Rectal smooth muscle tissue (tissue), 1 donor: ENCODE measurements around the gene RTCA.
"Not testable (repeated sequence)": the region's sequence is repeated elsewhere in the genome, so short reads cannot be mapped to it uniquely, and the experiment has no call there.

ENCODE experiments used
- H3K27ac ChIP-seq: one replicate; pipeline ENCODE4 v1.7.0; 2013; ENCODE audit warnings: low read depth, low read length, inconsistent platforms
- H3K27me3 ChIP-seq: one replicate; pipeline ENCODE4 v1.7.0; 2013; ENCODE audit warnings: low read length; ENCODE audit not compliant: control insufficient read depth, insufficient read depth
- H3K36me3 ChIP-seq: one replicate; pipeline ENCODE4 v1.7.0; 2013; ENCODE audit warnings: low read length; ENCODE audit not compliant: control insufficient read depth, insufficient read depth
- H3K4me1 ChIP-seq: one replicate; pipeline ENCODE4 v1.7.0; 2013; ENCODE audit warnings: low read length; ENCODE audit not compliant: control insufficient read depth, insufficient read depth
- H3K4me3 ChIP-seq: one replicate; pipeline ENCODE4 v1.7.0; 2013; ENCODE audit warnings: low read length
- H3K9ac ChIP-seq: one replicate; pipeline ENCODE4 v1.7.0; 2013; ENCODE audit warnings: low read length

RTCA gene

DNA sequence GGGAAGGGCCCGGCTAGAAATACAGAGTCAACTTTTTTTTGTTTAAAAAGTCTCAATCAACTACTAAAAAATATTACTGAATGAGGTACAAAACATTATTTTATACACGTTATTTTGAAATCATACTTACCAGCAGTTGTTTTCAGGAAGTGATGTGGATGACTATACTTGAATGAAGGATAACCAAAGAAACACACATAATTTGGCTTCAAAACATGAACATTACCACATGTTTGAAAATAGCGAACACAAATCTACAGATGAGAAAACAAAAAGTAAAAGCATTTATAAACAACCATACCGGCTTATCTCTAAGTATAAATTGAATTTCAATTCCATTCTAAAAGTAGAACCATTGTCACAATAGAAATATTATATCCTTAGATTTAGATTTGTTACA is 25.4 kb upstream of the RTCA start:
- Histone ChIP-seq H3K9ac (no peak overlapping the region), H3K27me3 (no peaks in the 10 kb centered on the region), H3K36me3 (peaks cover 3% of the 10 kb centered on the region), H3K4me3 (no peak overlapping the region), H3K4me1 (no peaks in the 10 kb centered on the region), H3K27ac (no peak overlapping the region)

DNA sequence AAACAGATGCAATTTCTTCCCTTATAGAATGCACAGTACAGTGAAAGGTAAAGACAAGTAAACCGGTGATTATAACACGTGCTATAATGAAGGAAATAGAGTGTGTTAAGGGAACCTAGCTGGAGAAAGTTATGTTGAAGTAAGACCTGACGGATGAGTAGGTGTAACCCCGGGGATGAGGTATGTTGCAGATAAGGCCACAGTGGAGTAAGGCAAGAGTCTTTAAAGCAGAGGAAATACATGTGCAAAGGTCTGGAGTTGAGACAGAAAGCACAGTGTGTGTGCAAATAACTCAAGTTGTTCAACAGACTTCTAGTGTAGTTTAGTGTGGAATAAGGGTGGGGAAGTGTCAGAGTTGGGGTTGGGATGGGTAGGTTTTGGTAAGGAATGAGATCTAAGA is 19.3 kb upstream of the RTCA start:
- no peak overlapping the region for H3K27ac ChIP-seq
- H3K9ac ChIP-seq, result no peak overlapping the region
- no peak overlapping the region for H3K4me3 ChIP-seq
- no peaks in the 10 kb centered on the region for H3K36me3 ChIP-seq
- no peaks in the 10 kb centered on the region for H3K27me3 ChIP-seq
- peaks cover 2% of the 10 kb centered on the region for H3K4me1 ChIP-seq

DNA sequence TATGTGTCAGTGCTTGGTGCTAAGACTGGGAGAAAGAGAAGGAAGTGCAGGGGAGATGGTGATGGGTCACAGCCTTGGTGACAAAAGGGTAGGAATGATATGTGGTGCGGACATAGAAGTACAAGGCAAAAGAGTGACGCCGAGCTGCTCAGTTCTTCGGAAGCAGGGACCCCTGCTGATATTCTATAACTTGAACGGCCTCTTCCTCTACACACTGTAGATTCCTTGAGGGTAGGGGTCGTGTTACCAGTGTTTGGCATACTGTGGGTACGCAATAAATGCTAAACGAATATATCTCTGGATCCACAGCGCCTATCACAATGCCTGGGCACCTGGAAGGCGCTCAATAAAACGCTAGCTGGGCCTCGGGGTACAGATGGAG is 16.9 kb upstream of the RTCA start:
- Histone ChIP-seq H3K4me1 (peaks cover 2% of the 10 kb centered on the region), H3K27ac (peak overlapping the region; percentile 80), H3K9ac (peak overlapping the region; percentile 77), H3K4me3 (peak overlapping the region; percentile 96), H3K36me3 (no peaks in the 10 kb centered on the region), H3K27me3 (no peaks in the 10 kb centered on the region)

DNA sequence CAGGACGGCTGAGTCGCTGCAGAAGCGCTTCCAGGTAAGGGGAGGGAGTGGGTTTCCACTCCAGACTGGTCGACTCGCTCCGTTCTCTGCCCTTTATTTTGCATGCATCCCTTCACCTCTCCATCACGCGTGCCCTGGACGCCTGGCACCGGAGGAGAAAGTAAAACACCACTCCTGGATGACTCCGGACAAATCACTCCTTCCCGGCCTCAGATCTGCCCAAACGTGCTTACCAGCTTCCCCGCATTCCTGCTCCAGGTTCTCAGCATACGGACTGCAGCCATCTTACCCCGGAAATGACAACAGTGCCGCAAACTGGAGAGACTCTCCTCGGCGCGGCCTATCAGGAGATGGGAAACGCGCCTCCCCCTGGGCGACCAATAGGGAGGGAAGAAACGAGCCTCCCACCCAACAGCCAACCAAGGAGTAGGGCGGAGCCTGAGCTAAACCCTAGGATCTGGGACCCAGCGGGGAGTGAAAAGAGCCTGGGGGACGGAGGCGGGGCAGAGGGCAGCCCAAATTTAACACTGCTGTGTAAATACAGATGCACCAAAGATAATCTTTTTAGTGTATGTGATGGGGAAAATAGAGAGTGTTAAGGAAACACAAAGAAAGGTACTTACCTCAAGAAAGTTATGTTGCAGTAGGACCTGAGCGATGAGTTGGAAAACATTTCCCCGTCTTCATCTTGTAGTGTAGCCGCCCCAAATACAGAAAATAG is 16.3 kb upstream of the RTCA start, which contains the start of gene DBT:
Gene DBT, minus strand, starts transcription at position 298 of the 721 bp plus-strand sequence. Its CDS starts 14 bp downstream, at position 284.
- Histone ChIP-seq H3K27me3 (no peaks in the 10 kb centered on the region), H3K4me3 (peak within 1 kb of the TSS; percentile 96), H3K36me3 (no peaks in the 10 kb centered on the region), H3K27ac (peak within 1 kb of the TSS; percentile 80), H3K9ac (peak within 1 kb of the TSS; percentile 77), H3K4me1 (peaks cover 2% of the 10 kb centered on the region)

DNA sequence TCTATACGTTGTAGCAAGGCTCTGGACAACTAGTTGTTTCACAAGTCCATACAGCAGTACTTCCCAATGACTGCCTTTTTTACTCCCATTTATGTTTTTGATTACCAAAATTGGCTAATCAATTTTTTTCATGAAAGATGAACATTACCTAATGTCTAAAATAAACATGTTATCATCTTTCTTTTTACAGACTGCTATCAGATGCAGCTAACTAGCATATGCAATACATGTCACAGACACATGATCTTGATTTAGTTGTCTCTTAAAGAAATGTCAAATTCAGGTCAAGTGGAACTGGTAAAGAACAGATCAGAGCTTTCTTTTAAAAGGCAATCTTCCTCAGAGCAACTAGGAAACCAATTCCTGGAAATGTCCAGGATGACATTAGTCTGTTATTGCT is 15.8 kb upstream of the RTCA start:
- Histone ChIP-seq H3K9ac (no peak overlapping the region), H3K4me1 (peaks cover 2% of the 10 kb centered on the region), H3K36me3 (no peaks in the 10 kb centered on the region), H3K27ac (peak overlapping the region; percentile 80), H3K27me3 (no peaks in the 10 kb centered on the region), H3K4me3 (peak overlapping the region; percentile 96)

DNA sequence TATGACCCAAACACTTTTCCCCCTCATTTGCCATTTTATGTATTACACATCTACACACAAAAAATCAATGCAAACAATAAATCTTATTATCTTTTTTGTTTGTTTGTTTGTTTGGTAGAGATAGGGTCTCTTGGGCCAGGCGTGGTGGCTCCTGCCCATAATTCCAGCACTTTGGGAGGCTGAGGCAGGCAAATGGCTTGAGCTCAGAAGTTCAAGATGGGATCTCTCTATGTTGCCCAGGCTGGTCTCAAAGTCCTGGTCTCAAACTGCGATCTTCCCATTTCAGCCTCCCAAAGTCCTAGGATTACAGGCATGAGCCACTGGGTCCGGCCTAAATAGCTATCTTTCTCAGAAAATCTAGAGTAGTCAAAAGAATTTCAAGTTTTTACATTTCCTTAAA is 15.2 kb upstream of the RTCA start:
- H3K36me3 ChIP-seq, result no peaks in the 10 kb centered on the region
- peaks cover 2% of the 10 kb centered on the region for H3K4me1 ChIP-seq
- no peaks in the 10 kb centered on the region for H3K27me3 ChIP-seq
- no peak overlapping the region for H3K4me3 ChIP-seq
- H3K9ac ChIP-seq, result no peak overlapping the region
- H3K27ac ChIP-seq, result no peak overlapping the region

DNA sequence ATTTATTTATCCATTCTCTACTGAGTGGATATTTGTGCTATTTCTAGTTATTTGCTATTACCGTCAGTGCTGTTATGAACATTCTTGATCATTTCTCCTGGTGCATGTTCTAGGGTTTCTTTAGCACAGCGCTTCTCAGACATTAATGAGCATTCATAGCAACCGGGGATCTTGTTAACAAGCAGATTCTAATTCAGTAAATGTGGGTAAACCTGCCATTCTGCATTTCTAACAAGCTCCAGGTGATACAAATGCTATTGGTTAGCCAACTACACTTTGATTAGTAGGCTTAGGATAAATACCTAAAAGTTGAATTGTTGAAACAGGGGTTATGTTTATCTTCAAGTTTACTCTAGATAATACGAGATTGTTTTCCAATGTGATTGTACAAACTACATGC is 13.1 kb upstream of the RTCA start:
- Histone ChIP-seq H3K27me3 (no peaks in the 10 kb centered on the region), H3K9ac (no peak overlapping the region), H3K4me1 (peaks cover 2% of the 10 kb centered on the region), H3K27ac (no peak overlapping the region), H3K36me3 (no peaks in the 10 kb centered on the region), H3K4me3 (no peak overlapping the region)

DNA sequence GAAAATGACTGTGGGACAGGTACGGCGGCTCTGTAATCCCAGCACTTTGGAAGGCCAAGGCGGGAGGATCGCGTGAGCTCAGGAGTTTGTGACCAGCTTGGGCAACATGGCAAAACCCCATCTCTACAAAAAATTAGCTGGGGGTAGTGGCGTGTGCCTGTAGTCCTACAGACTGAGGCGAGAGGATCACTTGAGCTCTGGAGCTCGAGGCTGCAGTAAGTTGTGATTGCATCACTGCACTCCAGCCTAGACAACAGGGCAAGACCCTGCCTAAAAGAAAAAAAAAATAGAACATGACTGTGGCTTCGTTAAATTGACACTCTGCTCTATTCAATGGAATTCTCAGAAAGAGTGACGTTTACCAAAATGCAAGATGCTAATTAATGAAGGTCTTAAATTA is 12.5 kb upstream of the RTCA start:
- no peak overlapping the region for H3K9ac ChIP-seq
- H3K27me3 ChIP-seq, result no peaks in the 10 kb centered on the region
- H3K36me3 ChIP-seq, result no peaks in the 10 kb centered on the region
- H3K4me1 ChIP-seq, result peaks cover 2% of the 10 kb centered on the region
- H3K27ac ChIP-seq, result no peak overlapping the region
- no peak overlapping the region for H3K4me3 ChIP-seq

DNA sequence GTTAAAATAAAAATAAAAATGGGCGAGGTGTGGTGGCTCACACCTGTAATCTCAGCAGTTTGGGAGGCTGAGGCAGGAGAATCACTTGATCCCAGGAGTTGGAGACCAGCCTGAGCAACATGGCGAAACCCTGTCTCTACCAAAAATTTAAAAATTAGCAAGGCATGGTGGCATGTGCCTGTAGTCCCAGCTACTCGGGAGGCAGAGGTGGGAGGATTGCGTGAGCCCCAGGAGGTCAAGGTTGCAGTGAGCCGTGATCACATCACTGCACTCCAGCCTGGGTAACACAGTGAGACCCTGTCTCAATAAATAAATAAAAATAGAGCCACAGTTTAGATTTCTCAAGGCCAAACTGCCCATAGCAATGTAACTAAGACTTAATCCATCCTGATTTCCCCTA is 9.7 kb upstream of the RTCA start:
- H3K4me1 ChIP-seq, H3K27me3 ChIP-seq, H3K4me3 ChIP-seq, H3K9ac ChIP-seq, H3K27ac ChIP-seq, H3K36me3 ChIP-seq: not testable (repeated sequence)

DNA sequence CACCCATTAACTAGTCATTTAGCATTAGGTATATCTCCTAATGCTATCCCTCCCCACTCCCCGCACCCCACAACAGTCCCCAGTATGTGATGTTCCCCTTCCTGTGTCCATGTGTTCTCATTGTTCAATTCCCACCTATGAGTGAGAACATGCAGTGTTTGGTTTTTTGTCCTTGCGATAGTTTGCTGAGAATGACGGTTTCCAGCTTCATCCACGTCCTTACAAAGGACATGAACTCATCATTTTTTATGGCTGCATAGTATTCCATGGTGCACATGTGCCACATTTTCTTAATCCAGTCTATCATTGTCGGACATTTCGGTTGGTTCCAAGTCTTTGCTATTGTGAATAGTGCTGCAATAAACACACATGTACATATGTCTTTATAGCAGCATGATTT is 7.6 kb upstream of the RTCA start:
- not testable (repeated sequence) for H3K9ac ChIP-seq, H3K4me1 ChIP-seq, H3K27me3 ChIP-seq, H3K36me3 ChIP-seq, H3K4me3 ChIP-seq, H3K27ac ChIP-seq

DNA sequence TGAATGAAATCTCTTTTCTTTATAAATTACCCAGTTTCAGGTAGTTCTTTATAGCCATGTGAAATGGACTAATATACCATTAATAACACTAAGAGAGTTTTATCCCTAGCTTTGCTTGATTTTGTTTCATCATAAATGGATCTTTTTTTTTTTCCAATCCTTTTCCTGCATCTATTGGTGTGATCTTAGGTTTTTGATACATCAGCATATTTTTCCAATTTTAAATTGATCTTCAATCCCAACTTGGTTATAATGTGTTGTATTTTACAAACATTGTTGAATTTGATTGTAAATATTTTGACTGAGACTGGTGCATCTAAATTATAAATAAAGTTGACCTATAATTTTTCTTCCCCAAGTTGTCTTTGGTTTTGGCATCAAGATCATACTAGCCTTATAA is 4.3 kb upstream of the RTCA start:
- Histone ChIP-seq H3K4me3 (no peak overlapping the region), H3K9ac (no peak overlapping the region), H3K4me1 (peaks cover under 1% of the 10 kb centered on the region), H3K27ac (no peak overlapping the region), H3K27me3 (no peaks in the 10 kb centered on the region), H3K36me3 (no peaks in the 10 kb centered on the region)

DNA sequence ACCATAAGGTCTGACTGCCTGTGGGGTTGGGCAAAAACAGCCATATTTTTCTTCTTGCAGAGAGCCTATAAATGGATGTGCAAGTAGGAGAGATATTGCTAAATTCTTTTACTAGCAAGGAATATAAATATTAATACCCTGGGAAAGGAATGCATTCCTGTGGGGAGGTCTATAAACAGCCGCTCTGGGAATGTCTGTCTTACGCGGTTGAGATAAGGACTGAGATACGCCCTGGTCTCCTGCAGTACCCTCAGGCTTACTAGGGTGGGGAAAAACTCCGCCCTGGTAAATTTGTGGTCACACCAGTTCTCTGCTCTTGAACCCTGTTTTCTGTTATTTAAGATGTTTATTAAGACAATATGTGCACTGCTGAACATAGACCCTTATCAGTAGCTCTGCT is 1.9 kb upstream of the RTCA start:
- not testable (repeated sequence) for H3K27me3 ChIP-seq, H3K4me3 ChIP-seq, H3K27ac ChIP-seq, H3K9ac ChIP-seq, H3K36me3 ChIP-seq
- H3K4me1 ChIP-seq, result peaks cover 11% of the 10 kb centered on the region

DNA sequence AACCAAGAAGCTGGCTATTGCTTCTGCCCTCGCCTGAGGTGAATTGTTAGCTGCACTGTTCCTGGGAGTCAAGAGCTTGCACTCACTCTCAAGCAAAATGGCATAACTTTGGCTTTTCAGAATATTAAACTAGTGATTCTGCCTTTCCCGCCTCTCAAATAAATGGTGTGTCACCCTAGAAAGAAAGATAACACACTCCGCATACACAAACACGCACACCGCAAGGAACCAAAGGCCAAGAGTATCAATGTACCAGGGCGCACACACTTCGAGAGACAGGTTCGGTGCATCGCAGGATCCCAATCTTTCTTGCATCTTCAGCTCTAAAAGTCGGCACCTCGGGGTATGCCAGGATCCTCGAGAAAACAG is 470 bp upstream of the RTCA start:
- Histone ChIP-seq H3K4me1 (peaks cover 11% of the 10 kb centered on the region), H3K9ac (peak overlapping the region; percentile 2), H3K4me3 (peak overlapping the region; percentile 92), H3K27me3 (no peaks in the 10 kb centered on the region), H3K27ac (peak overlapping the region; percentile 67), H3K36me3 (peaks cover 12% of the 10 kb centered on the region)
